Breast epithelium (tissue), 4 donors: Measurements from ENCODE around the gene GAREM2. TPM values are rescaled to one million over a fixed set of nuclear protein-coding genes. Genes with fewer than 3 reads are reported as not detected.

Experiments
- DNase-seq, 2 donors: peaks; one replicate each; pipeline ENCODE4 v3.0.0-alpha.2; 2019; ENCODE audit warnings: low spot score in 2 of 2
- H3K27ac ChIP-seq, 2 donors: fragments of 200-600 bp; sonication (generic) in 1 of 2; one replicate each; pipeline ENCODE4 v1.5.1; 2016 to 2019; ENCODE audit warnings: mild to moderate bottlenecking in 1 of 2
- H3K27me3 ChIP-seq, 2 donors: fragments of 200-600 bp; sonication (generic) in 1 of 2; one replicate each; pipeline versions ENCODE4 v1.5.1 to v1.6.0; 2017 to 2019; ENCODE audit warnings: control low read depth in 1 of 2, mild to moderate bottlenecking in 1 of 2
- H3K36me3 ChIP-seq: fragments of 200-600 bp; one replicate; pipeline ENCODE4 v1.5.1; 2019
- H3K4me1 ChIP-seq, 2 donors: fragments of 200-600 bp; sonication (generic); one replicate each; pipeline ENCODE4 v1.5.1; 2016 to 2019; ENCODE audit warnings: control low read depth in 1 of 2
- H3K4me3 ChIP-seq, 3 donors: fragments of 200-600 bp; sonication (generic); 1 replicate in 2 of 3; 2 replicates in 1 of 3; pipeline ENCODE4 v1.5.1; 2016 to 2019; ENCODE audit warnings: mild to moderate bottlenecking in 3 of 3, moderate library complexity in 2 of 3
- H3K9me3 ChIP-seq, 2 donors: fragments of 200-600 bp; sonication (generic) in 1 of 2; one replicate each; pipeline ENCODE4 v1.5.1; 2016 to 2019; ENCODE audit warnings: control low read depth in 1 of 2
- CTCF ChIP-seq, 3 donors: fragments of 450-650 bp; IDR thresholded peaks; one replicate each; pipeline ENCODE4 v1.5.1; 2016 to 2017; ENCODE audit warnings: antibody characterized with exemption in 3 of 3, mild to moderate bottlenecking in 3 of 3, moderate library complexity in 3 of 3
- POLR2A ChIP-seq: fragments of 450-650 bp; IDR thresholded peaks from one replicate; pipeline ENCODE4 v1.6.1; 2016; ENCODE audit warnings: antibody characterized with exemption, mild to moderate bottlenecking, moderate library complexity
- POLR2AphosphoS5 ChIP-seq, 3 donors: sonication (generic); formaldehyde crosslinking; IDR thresholded peaks; one replicate each; pipeline ENCODE4 v1.6.1; 2017; ENCODE audit warnings: antibody characterized with exemption in 3 of 3
- intact Hi-C: fragments of 100-400 bp; cut with DNase I; formaldehyde crosslinking; loops from one replicate; pipeline ENCODE4 v1.15.1; 2023; ENCODE audit warnings: low total_unique reads
- total RNA-seq, 3 donors: library from RNA; depleted of rRNA; stranded (reverse); fragments of >200 nt; gene quantifications; one replicate each; pipeline ENCODE4 v1.1.0, GENCODE V29; 2016

The GAREM2 gene
- total RNA-seq, 3 donors from 2014 or later, result 1.2 to 2.0 (median 1.4) TPM

GRCh38 chr2:26190369-26190768 lies 17.5 kb downstream of the GAREM2 start:
- TF ChIP-seq POLR2A, result no peak
- no peak for TF ChIP-seq CTCF (IDR thresholded peaks at IDR 0.05)
- no peak for TF ChIP-seq POLR2AphosphoS5 (IDR thresholded peaks at IDR 0.05)
- Histone ChIP-seq H3K4me1 (no peaks in the 10 kb centered on the region), H3K4me3 (no peak overlapping the region), H3K27me3 (no peaks in the 10 kb centered on the region), H3K27ac (no peak overlapping the region), H3K36me3 (no peaks in the 10 kb centered on the region), H3K9me3 (no peaks in the 10 kb centered on the region)
- DNase-seq, result no peak
- intact Hi-C loops, result no loop called here

- no peak for TF ChIP-seq CTCF (IDR thresholded peaks at IDR 0.05)
- TF ChIP-seq POLR2A, result no peak
- TF ChIP-seq POLR2AphosphoS5 (IDR thresholded peaks at IDR 0.05), result no peak
- Histone ChIP-seq H3K27ac (no peak overlapping the region), H3K4me3 (no peak overlapping the region), H3K4me1 (no peaks in the 10 kb centered on the region), H3K27me3 (no peaks in the 10 kb centered on the region), H3K9me3 (no peaks in the 10 kb centered on the region), H3K36me3 (no peaks in the 10 kb centered on the region)
- intact Hi-C loops, result no loop called here
- DNase-seq, result no peak
These were observed 18.6 kb downstream of the GAREM2 start for GRCh38 chr2:26191316-26192159.

DNA sequence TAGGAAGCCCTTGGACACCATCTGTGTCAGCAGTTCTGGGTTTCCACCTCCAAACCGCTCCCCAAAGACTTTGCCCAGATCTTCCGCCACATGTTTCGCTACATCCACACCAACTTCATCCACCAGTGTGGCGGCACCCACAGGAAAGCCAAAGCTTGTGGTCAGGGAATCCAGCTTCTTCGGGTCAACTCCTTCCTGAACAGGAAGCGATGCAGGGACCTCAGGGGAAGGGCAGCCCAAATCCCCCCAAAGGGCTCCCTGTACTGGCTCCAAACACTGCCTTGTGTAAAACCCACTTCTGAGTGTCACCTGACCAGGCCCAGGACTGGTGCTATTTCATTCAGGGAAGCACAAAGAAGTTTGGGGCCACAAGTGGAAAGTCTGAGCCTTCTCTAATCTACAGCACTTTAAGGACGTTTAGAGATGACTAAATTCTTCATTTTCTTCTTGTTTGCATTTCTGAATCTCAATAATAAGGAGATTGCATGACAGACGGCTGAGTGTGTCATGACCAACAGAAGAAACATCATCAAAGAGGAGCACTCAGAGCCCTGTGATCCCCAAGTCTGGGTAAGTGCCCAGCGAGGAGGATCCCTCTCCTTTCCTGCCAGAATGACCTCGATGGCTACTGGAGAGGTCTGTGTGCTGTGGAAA lies 20.8 kb downstream of the GAREM2 start:
- Histone ChIP-seq H3K27ac (no peak overlapping the region), H3K9me3 (no peaks in the 10 kb centered on the region)
- TF ChIP-seq CTCF (IDR thresholded peaks at IDR 0.05), result no peak

GRCh38 chr2:26195040-26195984 lies 22.4 kb downstream of the GAREM2 start:
- H3K9me3 ChIP-seq, result no peaks in the 10 kb centered on the region
- intact Hi-C loops, result no loop called here
- H3K27ac ChIP-seq, result no peak overlapping the region
- H3K4me1 ChIP-seq, result no peaks in the 10 kb centered on the region
- no peaks in the 10 kb centered on the region for H3K27me3 ChIP-seq
- no peak for DNase-seq
- H3K36me3 ChIP-seq, result no peaks in the 10 kb centered on the region
- H3K4me3 ChIP-seq, result no peak overlapping the region
- TF ChIP-seq POLR2A, result no peak
- no peak for TF ChIP-seq POLR2AphosphoS5 (IDR thresholded peaks at IDR 0.05)
- TF ChIP-seq CTCF (IDR thresholded peaks at IDR 0.05), result no peak

More for the DNA sequence above, 20.8 kb downstream of the GAREM2 start:
- intact Hi-C loops, result no loop called here
- H3K4me1 ChIP-seq, result no peaks in the 10 kb centered on the region
- no peaks in the 10 kb centered on the region for H3K27me3 ChIP-seq
- DNase-seq, result no peak
- H3K4me3 ChIP-seq, result no peak overlapping the region
- no peaks in the 10 kb centered on the region for H3K36me3 ChIP-seq
